NCI-H146 (cell line): ENCODE results near the gene HELZ2.

Source experiments
- DNase-seq: peaks from one replicate; lab custom pipeline; 2025; lab: John Stamatoyannopoulos, UW

The HELZ2 gene

DNA sequence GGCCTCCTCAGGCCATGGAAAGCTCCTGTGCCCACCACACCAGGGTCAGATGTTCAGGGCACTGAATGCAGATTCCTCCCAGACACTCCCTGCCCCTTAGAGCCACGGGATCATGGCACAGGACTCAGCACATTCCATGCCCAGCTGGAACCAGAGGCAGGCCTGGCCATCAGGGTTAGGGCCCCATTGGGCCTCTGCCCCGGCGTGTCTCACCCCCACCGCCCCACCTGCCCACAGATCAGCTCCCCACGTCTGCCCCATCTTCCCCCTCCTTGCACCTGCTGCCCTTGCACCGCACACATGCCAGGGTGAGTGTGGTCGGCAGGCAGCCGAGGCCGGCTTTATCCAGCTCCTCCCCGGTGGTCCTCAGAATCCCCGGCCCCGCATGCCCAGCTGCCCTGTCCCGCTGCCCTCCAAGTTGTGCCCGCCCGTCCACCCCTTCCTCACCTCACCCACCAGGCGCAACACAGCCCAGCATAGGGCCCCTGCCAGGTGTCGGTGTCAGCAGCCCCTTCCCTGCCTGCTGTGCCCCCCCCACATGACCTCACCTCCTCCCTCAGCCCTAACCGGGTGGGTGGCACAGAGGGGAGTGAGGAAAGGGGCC, 24.3 kb downstream of the HELZ2 start:
- DNase-seq = no peak

- no peak for DNase-seq
These were observed 25.0 kb downstream of the HELZ2 start for GRCh38 chr20:63549019-63549418.

DNA sequence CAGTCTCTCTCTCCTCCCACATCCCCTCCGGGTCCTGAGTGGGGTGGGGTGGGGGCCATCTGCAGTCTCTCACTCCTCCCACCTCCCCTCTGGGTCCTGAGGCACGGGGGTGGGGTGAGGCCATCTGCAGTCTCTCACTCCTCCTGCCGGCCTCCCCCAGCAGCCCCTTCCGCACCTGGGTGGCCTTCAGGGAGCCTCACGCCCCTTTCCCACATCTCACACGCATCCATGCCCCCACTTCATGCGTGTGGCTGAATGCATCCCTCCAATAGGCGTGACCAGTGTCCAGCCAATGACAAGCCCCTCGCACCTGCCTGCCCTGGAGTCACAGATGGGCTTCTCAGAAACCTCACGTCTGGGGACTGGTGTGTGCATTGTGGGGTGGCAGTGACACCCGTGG, 25.5 kb downstream of the HELZ2 start:
- DNase-seq = no peak

GRCh38 chr20:63547725-63548480, 26.1 kb downstream of the HELZ2 start, which contains the start of gene SRMS:
TSS of gene SRMS (minus strand) at chr20:63547749. CDS start at chr20:63547463, 286 bp downstream.
- DNase-seq = peak; percentile 50

GRCh38 chr20:63546956-63547724, 26.9 kb downstream of the HELZ2 start:
- DNase-seq = no peak

GRCh38 chr20:63546256-63546955, 27.6 kb downstream of the HELZ2 start:
- peak; percentile 94 for DNase-seq

DNA sequence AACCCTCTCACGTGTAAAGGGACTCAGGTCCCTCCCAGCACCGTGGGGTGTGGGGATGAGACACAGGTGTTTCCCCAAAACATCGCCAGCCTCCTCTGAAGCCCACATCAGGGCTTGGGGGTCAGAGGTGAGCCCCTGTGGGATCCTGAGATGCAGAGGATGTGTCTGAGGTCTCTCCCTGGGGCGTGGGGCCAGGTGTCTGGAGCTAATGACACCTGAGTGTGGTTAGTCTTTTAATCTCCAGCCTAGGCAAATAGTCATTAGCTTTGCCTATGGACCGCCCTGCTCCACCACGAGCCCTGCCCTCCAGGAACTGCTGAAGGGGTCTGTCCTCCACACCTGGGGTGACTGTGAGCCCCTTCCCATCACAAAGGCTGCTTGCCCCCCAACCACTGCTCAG, 28.2 kb downstream of the HELZ2 start:
- peak; percentile 91 for DNase-seq

DNA sequence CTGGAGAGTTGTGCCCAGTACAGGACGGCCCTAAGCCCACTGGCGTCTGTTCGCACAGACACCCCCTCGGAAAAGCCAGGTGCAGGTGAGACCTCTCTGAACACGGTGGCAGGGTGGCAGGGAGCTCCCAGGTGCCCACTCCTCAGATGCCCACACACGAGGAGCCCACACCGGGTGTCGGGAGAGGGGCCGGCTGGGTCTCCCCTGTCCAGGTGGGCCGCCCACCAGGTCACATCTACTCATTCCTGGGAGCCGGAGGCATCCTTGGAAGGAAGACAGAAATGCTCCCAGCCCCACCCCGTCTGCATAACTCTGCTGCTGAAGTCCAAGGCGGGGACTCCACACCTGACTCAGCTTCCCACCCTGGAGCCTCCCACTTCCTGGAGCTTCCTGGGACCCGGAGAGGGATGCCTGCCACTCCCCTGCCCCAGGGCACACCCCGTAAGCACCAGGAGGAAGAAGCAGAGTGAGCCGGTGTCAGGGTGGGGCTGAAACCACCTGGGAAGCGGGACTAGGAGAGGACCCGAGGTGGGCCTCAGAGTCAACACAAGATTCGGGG, 29.0 kb downstream of the HELZ2 start:
- no peak for DNase-seq

- no peak for DNase-seq
These were observed 29.6 kb downstream of the HELZ2 start for GRCh38 chr20:63544241-63544957.

DNA sequence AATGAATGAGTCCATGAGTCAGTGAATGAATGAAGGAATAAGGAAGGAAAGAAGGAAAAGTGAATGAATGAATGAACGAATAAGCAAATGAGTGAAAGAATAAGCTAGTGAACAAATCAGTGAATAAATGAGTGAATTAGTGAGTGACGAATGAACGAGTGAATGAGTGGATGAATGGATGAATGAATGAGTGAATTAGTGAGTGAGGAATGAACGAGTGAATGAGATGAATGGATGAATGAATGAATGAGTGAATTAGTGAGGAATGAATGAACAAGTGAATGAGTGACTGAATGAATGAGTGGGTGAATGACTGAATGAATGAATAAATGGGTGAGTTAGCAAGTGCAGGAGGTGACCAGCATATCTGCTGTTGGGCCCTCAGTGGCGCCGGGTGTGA, 30.3 kb downstream of the HELZ2 start:
- no peak for DNase-seq

DNA sequence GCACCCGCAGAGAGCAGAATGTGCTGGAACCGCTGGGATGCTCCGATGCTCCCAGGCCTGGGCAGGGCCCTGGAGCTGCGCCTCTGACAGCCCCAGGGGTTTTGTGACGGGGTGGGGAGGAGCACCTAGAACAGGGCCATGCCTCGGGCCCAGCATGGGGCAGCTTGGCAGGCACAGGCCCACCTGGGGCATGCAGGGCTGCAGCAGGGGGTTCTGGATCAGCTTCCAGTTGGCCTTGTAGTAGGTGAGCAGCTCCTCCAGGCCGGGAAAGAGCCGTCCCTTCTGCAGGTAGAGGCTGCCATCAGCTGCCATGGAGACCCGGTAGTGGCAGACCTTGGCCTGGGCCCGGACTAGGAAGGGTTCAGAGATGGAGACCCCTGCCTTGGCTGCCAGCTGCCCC, 30.9 kb downstream of the HELZ2 start:
- DNase-seq = no peak

- DNase-seq = no peak
These were observed 31.3 kb downstream of the HELZ2 start for GRCh38 chr20:63542696-63543095.

GRCh38 chr20:63542031-63542559, 31.9 kb downstream of the HELZ2 start:
- no peak for DNase-seq

GRCh38 chr20:63541371-63541770, 32.7 kb downstream of the HELZ2 start:
- no peak for DNase-seq

DNA sequence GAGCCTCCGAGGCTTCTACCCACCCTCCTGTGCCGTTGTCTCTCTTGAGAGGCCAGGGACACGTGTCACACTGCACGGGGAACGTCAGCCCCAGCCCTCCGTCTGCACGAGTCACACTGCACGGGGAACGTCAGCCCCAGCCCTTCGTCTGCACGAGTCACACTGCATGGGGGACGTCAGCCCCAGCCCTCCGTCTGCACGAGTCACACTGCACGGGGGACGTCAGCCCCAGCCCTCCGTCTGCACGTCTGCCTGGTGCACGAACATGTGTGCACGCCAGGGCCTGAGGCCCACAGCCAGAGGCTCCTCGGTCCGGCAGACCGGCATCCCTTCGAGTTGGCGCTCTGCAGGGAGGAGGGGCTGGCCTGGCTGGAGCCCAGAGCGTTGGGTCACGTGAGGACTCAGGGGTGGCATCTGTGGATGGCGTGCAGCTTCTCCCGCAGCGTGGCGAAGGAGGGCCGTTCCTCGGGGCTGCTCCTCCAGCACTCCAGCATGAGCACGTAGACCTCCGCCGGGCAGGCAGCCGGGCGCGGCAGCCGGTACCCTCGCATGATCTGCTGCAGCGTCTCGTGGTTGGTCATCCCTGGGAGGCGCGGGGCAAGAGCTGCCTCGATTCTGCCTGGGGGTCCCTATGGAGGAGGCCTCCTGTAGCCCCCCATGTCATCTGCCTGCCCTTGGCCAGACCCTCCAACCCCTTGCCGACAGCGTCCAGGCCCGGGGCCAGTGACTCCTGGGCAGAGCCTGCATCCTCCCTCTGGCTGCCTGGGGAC, 33.4 kb downstream of the HELZ2 start:
- DNase-seq = no peak

GRCh38 chr20:63539441-63540370, 34.3 kb downstream of the HELZ2 start:
- DNase-seq = no peak

GRCh38 chr20:63539092-63539430, 35.0 kb downstream of the HELZ2 start:
- no peak for DNase-seq

DNA sequence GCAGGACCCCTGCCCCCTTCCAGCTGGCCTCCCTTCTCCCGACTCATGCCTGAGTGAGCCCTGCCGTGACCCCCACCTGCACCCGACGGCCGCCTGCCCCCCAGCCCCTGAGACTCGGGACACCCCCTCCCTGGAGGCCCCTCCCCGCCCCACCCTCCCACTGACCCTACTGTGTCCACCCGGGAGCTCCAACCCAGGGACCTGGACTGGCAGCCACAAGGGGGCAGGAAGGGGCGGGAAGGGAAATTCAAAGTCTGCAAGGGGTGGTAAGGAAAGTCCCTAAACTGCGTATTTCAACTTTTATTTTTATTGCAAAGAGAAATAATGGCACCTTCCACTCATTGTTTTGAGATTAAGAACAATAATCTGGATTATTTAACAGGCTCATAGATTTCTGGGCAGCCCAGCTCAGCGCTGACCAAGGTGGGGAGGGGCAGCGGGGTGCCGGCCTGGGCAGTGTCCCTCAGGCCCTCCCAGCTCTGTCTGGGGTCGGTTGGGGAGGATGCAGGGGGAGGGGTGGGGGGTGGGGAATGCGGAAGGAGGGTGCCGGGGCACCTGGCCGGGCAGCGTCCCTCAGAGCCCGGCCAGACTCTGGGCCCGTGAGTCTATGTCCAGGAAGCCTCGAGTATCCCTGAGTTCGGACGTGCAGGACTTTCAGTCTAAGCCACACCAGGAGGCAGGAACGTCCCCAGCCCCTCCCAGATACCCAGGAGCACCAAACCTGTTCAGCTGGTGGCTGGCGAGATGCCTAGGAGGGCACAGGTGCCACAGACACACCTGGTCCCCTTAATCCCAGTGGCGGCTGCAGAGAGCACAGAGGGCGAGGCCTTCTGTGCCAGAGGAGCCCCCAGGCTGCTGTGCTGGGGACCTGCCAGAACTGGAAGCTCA, 35.6 kb downstream of the HELZ2 start:
- DNase-seq = peak; percentile 65
